A673 (cell line): ENCODE results near the gene VTA1. TPM values are rescaled to one million over a fixed set of nuclear protein-coding genes. Genes with fewer than 3 reads are reported as not detected.

Source experiments
- BruUV-seq: library from RNA; stranded (reverse); fragments of 400-500 nt; replicated peaks from 2 replicates; lab custom pipeline; 2021; lab: Mats Ljungman, UMichigan
- CTCF ChIA-PET: fragments of 300-600 bp; sonication (Branson Sonifier 250); formaldehyde crosslinking; loops from one replicate; lab custom pipeline; 2022; ENCODE audit warnings: antibody characterized with exemption; lab: Charles Lee
- POLR2A ChIA-PET: fragments of 300-600 bp; sonication (Branson Sonifier 250); formaldehyde crosslinking; loops from one replicate; lab custom pipeline; 2022; ENCODE audit warnings: antibody characterized with exemption; ENCODE audit not compliant: low non-redundant PET; lab: Charles Lee
- DNase-seq: peaks from one replicate; pipeline ENCODE4 v3.0.0-alpha.2; 2015; ENCODE audit warnings: low spot score
- H3K27ac ChIP-seq: fragments of 200-600 bp; sonication (generic); 2 replicates; pipeline ENCODE4 v1.5.1; 2016; ENCODE audit warnings: mixed run types, low read depth, mild to moderate bottlenecking, mixed read lengths, antibody characterized with exemption, low read length; ENCODE audit not compliant: poor library complexity, severe bottlenecking
- H3K27me3 ChIP-seq: fragments of 200-600 bp; sonication (generic); replicated peaks from 2 replicates; pipeline ENCODE4 v1.6.1; 2017; ENCODE audit warnings: mixed run types, low read depth, mild to moderate bottlenecking, mixed read lengths, antibody characterized with exemption, low read length; ENCODE audit not compliant: insufficient read depth, poor library complexity
- H3K36me3 ChIP-seq: fragments of 200-600 bp; sonication (generic); 2 replicates; pipeline ENCODE4 v1.6.1; 2016; ENCODE audit warnings: mixed run types, mild to moderate bottlenecking, mixed read lengths, antibody characterized with exemption, low read length; ENCODE audit not compliant: insufficient read depth, poor library complexity, severe bottlenecking
- H3K4me1 ChIP-seq: fragments of 200-600 bp; sonication (generic); 2 replicates; pipeline ENCODE4 v1.6.1; 2017; ENCODE audit warnings: mixed run types, mild to moderate bottlenecking, mixed read lengths, antibody characterized with exemption, low read length; ENCODE audit not compliant: insufficient read depth, poor library complexity, severe bottlenecking
- H3K4me3 ChIP-seq: fragments of 200-600 bp; sonication (generic); 2 replicates; pipeline ENCODE4 v1.5.1; 2016; ENCODE audit warnings: low read depth, mixed run types, mild to moderate bottlenecking, mixed read lengths, low read length; ENCODE audit not compliant: poor library complexity, severe bottlenecking
- H3K9me3 ChIP-seq: fragments of 200-600 bp; sonication (generic); 2 replicates; pipeline ENCODE4 v1.6.1; 2016; ENCODE audit warnings: mixed run types, low read depth, mild to moderate bottlenecking, mixed read lengths, antibody characterized with exemption, low read length; ENCODE audit not compliant: poor library complexity, severe bottlenecking
- CTCF ChIP-seq: fragments of 300-800, 200-600 bp; sonication (generic); conservative IDR thresholded peaks from 2 replicates; pipeline ENCODE4 v1.5.1; 2017; ENCODE audit warnings: low read depth, mild to moderate bottlenecking, antibody characterized with exemption, low read length, moderate library complexity, mixed read lengths
- EZH2 ChIP-seq: fragments of 200-600 bp; sonication (generic); IDR thresholded peaks from 2 replicates; pipeline ENCODE4 v1.6.1; 2017; ENCODE audit warnings: borderline replicate concordance, low read depth, mild to moderate bottlenecking, mixed read lengths, antibody characterized with exemption, low read length; ENCODE audit not compliant: poor library complexity, severe bottlenecking
- intact Hi-C: fragments of 100-400 bp; cut with micrococcal nuclease; formaldehyde crosslinking; loops from one replicate; pipeline ENCODE4 v1.10.0; 2022; ENCODE audit not compliant: unreplicated experiment
- total RNA-seq: library from RNA; stranded (reverse); gene quantifications from 2 replicates; pipeline ENCODE4 v1.2.3, GENCODE V29; 2021

The VTA1 gene
- total RNA-seq, 1 experiment from 2014 or later: 75.4 TPM

DNA sequence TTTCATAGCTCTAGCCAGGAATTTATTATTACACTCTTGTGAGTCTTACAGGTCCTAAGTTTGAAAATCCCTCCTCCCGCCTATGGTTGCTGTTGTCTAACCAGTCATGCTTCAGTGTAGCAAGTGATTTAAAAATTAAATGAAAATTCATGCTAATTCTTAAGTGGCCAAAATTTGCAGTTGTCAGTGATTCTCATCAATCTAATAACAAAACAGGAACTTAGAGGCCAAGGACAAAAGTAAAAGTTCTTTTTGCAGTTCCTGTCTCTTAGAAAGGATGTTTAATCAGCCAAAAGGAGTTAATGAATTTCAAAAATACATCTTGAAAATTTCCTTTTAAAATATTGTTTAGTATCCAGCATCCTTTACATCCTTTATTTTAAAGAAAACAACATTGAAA lies 36.3 kb downstream of the VTA1 start:
- Histone ChIP-seq H3K9me3 (no peaks in the 10 kb centered on the region), H3K4me1 (peaks cover 14% of the 10 kb centered on the region), H3K27me3 (no peaks in the 10 kb centered on the region), H3K36me3 (no peaks in the 10 kb centered on the region), H3K27ac (no peak overlapping the region), H3K4me3 (no peak overlapping the region)
- ChIA-PET POLR2A (no interaction called here), CTCF (no interaction called here)
- intact Hi-C loops: no loop called here
- no peak for DNase-seq
- TF ChIP-seq CTCF (no peak), EZH2 (no peak)
- BruUV-seq: no TSS peak

- no TSS peak for BruUV-seq
- no peak for TF ChIP-seq CTCF
- no peak for TF ChIP-seq EZH2
- H3K4me3 ChIP-seq: no peak overlapping the region
- ChIA-PET CTCF (no interaction called here), POLR2A (no interaction called here)
- H3K36me3 ChIP-seq: no peaks in the 10 kb centered on the region
- DNase-seq: no peak
- H3K27ac ChIP-seq: no peak overlapping the region
- no peaks in the 10 kb centered on the region for H3K9me3 ChIP-seq
- no peaks in the 10 kb centered on the region for H3K27me3 ChIP-seq
- intact Hi-C loops: no loop called here
- H3K4me1 ChIP-seq: peaks cover 14% of the 10 kb centered on the region
These were observed 37.2 kb downstream of the VTA1 start for GRCh38 chr6:142184307-142184706.

DNA sequence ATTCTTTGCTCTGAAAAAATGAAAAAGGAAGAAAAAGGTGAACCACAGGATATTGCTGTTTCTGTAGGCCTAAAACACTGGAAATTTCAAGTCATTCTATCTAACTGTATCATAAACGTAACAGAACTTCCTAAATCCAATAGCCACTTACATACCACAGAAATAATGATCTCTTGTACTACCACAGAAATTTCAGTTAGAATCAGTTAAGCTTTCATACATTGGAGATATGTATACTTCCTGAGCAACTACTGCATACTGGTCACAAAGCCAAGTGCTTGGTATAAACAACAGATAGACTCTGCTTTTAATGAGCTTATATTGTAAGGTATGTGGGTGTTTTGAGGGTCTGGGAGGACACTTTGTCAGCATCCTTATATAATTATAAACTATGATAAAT lies 38.6 kb downstream of the VTA1 start:
- Histone ChIP-seq H3K4me1 (peaks cover 14% of the 10 kb centered on the region), H3K27ac (no peak overlapping the region), H3K9me3 (no peaks in the 10 kb centered on the region), H3K4me3 (no peak overlapping the region), H3K27me3 (no peaks in the 10 kb centered on the region), H3K36me3 (no peaks in the 10 kb centered on the region)
- CTCF ChIA-PET: no interaction called here
- intact Hi-C loops: no loop called here
- POLR2A ChIA-PET: no interaction called here
- TF ChIP-seq CTCF: no peak
- TF ChIP-seq EZH2: no peak
- no peak for DNase-seq
- no TSS peak for BruUV-seq
